ENCODE data around the gene EPB41.
"Not testable (repeated sequence)": the region's sequence is repeated elsewhere in the genome, so short reads cannot be mapped to it uniquely, and the experiment has no call there.

The EPB41 gene

GRCh38 chr1:29114654-29115053, 200.3 kb downstream of the EPB41 start:
- no peak for DNase-seq

GRCh38 chr1:29117381-29117780, 203.0 kb downstream of the EPB41 start:
- no peak for DNase-seq

GRCh38 chr1:29119121-29119929, 205.0 kb downstream of the EPB41 start:
- DNase-seq: no peak

GRCh38 chr1:29120367-29120766, 206.0 kb downstream of the EPB41 start:
- no peak for DNase-seq

- no peak for DNase-seq
Measured at GRCh38 chr1:29120947-29121485, 206.6 kb downstream of the EPB41 start.

GRCh38 chr1:29121516-29121935, 207.2 kb downstream of the EPB41 start:
- no peak for DNase-seq

GRCh38 chr1:29121936-29122681, 207.7 kb downstream of the EPB41 start:
- no peak for DNase-seq

- DNase-seq: no peak
Measured at GRCh38 chr1:29122682-29123052, 208.3 kb downstream of the EPB41 start.

- no peak for DNase-seq
Measured at GRCh38 chr1:29123053-29123886, 208.9 kb downstream of the EPB41 start.

- DNase-seq: no peak
Measured at GRCh38 chr1:29123887-29124365, 209.6 kb downstream of the EPB41 start, which contains the start of gene TMEM200B. TMEM200B (minus strand) TSS chr1:29123903; CDS start chr1:29121828, 2,075 bp downstream.

- DNase-seq: no peak
Measured at GRCh38 chr1:29124366-29125236, 210.2 kb downstream of the EPB41 start.

- no peak for DNase-seq
Measured at GRCh38 chr1:29125237-29125641, 210.9 kb downstream of the EPB41 start.

GRCh38 chr1:29125788-29126187, 211.4 kb downstream of the EPB41 start:
- no peak for DNase-seq

GRCh38 chr1:29126198-29126597, 211.8 kb downstream of the EPB41 start:
- no peak for DNase-seq

- no peak for DNase-seq
Measured at GRCh38 chr1:29128739-29129138, 214.4 kb downstream of the EPB41 start.

GRCh38 chr1:29129916-29130315, 215.5 kb downstream of the EPB41 start:
- no peak for DNase-seq

- DNase-seq: not testable (repeated sequence)
Measured at GRCh38 chr1:29131056-29131455, 216.7 kb downstream of the EPB41 start.

- DNase-seq: no peak
Measured at GRCh38 chr1:29133861-29134694, 219.7 kb downstream of the EPB41 start.

- DNase-seq: no peak
Measured at GRCh38 chr1:29134695-29135028, 220.3 kb downstream of the EPB41 start.

GRCh38 chr1:29136391-29136915, 222.1 kb downstream of the EPB41 start:
- DNase-seq: no peak

- DNase-seq: no peak
Measured at GRCh38 chr1:29142714-29143113, 228.3 kb downstream of the EPB41 start.
